Peyer's patch (tissue), 4 donors: ENCODE data around the gene PTPRK.

Source experiments
- CTCF ChIP-seq, 6 experiments: fragments of 450-650 bp in 4 of 6; fragments of 200-600 bp in 2 of 6; sonication (generic) in 1 of 6; IDR thresholded peaks; one replicate each; pipeline ENCODE4 v1.5.1; 2017 to 2019; ENCODE audit warnings: antibody characterized with exemption in 6 of 6, mild to moderate bottlenecking in 3 of 6, moderate library complexity in 1 of 6
- POLR2A ChIP-seq, 2 donors: fragments of 450-650 bp; IDR thresholded peaks; one replicate each; pipeline ENCODE4 v1.5.1; 2017; ENCODE audit warnings: antibody characterized with exemption in 2 of 2, mild to moderate bottlenecking in 2 of 2, moderate library complexity in 2 of 2

- TF ChIP-seq CTCF (IDR thresholded peaks at IDR 0.05) = no peak
- TF ChIP-seq POLR2A (IDR thresholded peaks at IDR 0.05) = no peak
These were observed 487.2 kb downstream of the PTPRK start for GRCh38 chr6:128033156-128033555.
